Measurements from ENCODE around the gene MPZL2.

MPZL2 gene

DNA sequence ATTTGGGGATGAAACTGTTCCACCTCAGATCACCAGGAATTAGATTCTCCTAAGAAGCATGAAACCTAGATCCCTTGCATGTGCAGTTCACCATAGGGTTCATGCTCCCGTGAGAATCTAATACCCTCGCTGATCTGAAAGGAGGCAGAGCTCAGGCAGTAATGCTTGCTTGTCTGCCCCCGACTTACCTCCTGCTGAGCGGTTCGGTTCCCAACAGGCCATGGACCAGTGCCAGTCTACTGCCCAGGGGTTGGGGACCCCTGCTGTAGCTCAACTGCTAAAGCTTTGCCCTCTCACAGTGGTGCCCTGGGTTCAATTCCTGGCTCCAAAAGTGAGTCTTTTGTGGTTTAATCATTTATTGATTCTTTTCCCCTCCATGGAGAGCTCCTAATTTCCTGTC, 42.7 kb downstream of the MPZL2 start:
- no peak for DNase-seq (ENCODE audit: low read depth)
- TF ChIP-seq, protein P1, sequence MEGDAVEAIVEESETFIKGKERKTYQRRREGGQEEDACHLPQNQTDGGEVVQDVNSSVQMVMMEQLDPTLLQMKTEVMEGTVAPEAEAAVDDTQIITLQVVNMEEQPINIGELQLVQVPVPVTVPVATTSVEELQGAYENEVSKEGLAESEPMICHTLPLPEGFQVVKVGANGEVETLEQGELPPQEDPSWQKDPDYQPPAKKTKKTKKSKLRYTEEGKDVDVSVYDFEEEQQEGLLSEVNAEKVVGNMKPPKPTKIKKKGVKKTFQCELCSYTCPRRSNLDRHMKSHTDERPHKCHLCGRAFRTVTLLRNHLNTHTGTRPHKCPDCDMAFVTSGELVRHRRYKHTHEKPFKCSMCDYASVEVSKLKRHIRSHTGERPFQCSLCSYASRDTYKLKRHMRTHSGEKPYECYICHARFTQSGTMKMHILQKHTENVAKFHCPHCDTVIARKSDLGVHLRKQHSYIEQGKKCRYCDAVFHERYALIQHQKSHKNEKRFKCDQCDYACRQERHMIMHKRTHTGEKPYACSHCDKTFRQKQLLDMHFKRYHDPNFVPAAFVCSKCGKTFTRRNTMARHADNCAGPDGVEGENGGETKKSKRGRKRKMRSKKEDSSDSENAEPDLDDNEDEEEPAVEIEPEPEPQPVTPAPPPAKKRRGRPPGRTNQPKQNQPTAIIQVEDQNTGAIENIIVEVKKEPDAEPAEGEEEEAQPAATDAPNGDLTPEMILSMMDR (IDR thresholded peaks at IDR 0.05; ENCODE audit: low read depth, low read length), result no peak
- no peak for TF ChIP-seq MYC (IDR thresholded peaks at IDR 0.05; ENCODE audit: low read depth, low read length)
- TF ChIP-seq, protein P2, sequence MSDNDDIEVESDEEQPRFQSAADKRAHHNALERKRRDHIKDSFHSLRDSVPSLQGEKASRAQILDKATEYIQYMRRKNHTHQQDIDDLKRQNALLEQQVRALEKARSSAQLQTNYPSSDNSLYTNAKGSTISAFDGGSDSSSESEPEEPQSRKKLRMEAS (IDR thresholded peaks at IDR 0.05; ENCODE audit: low read depth, low read length), result no peak
- TF ChIP-seq POLR2A (IDR thresholded peaks at IDR 0.05; ENCODE audit: extremely low read depth, insufficient read length), result no peak

DNA sequence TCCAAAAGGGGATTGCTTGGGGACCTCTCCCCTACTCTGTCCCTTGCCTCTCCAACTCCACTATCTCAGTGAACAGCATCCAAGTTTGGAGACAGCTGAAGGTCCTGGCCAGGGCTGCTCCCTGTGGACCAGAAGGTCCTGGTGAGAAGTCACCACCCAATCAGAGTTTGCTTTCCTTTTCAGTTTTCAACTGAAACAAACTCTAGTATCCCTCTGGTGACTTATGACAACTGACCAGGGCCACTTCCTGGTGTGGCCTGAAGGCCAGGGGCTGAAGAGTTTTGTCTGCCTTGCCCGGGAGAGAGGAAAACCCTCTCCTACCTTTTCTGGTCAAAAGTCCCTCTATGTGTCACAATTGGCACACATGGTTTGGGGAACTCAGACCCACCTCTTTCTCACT, 44.4 kb downstream of the MPZL2 start:
- DNase-seq (ENCODE audit: low read depth), result no peak
- H3K4me3 ChIP-seq (ENCODE audit: low read depth, low read length), result no peak overlapping the region
- no peak for TF ChIP-seq MYC (IDR thresholded peaks at IDR 0.05; ENCODE audit: low read depth, low read length)
- TF ChIP-seq, protein P2 (IDR thresholded peaks at IDR 0.05; ENCODE audit: low read depth, low read length), result no peak
- TF ChIP-seq, protein P1 (IDR thresholded peaks at IDR 0.05; ENCODE audit: low read depth, low read length), result no peak
- no peak for TF ChIP-seq POLR2A (IDR thresholded peaks at IDR 0.05; ENCODE audit: extremely low read depth, insufficient read length)

More for the DNA sequence above, 42.7 kb downstream of the MPZL2 start:
- H3K4me3 ChIP-seq (ENCODE audit: low read depth, low read length), result no peak overlapping the region

DNA sequence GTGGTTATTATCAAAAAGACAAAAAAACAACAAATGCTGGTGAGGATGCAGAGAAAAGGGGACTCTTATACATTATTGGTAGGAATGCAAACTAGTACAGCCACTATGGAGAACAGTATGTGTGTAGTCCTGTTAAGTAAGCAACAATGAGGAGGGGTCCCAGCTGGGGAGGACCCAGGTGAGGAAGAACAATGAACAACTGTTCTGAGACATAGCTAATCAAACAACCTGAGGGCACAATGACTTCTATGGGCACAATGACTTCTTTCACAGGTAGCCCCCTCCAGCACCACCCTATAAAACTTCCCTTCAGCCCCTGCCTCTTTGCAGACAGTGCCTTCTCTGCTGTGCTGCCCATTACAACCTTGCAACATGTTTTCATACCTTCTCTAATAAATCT, 44.9 kb downstream of the MPZL2 start:
- no peak for DNase-seq (ENCODE audit: low read depth)
- H3K4me3 ChIP-seq (ENCODE audit: low read depth, low read length), result no peak overlapping the region
- TF ChIP-seq, protein P2 (IDR thresholded peaks at IDR 0.05; ENCODE audit: low read depth, low read length), result no peak
- TF ChIP-seq MYC (IDR thresholded peaks at IDR 0.05; ENCODE audit: low read depth, low read length), result no peak
- TF ChIP-seq, protein P1 (IDR thresholded peaks at IDR 0.05; ENCODE audit: low read depth, low read length), result no peak
- no peak for TF ChIP-seq POLR2A (IDR thresholded peaks at IDR 0.05; ENCODE audit: extremely low read depth, insufficient read length)

DNA sequence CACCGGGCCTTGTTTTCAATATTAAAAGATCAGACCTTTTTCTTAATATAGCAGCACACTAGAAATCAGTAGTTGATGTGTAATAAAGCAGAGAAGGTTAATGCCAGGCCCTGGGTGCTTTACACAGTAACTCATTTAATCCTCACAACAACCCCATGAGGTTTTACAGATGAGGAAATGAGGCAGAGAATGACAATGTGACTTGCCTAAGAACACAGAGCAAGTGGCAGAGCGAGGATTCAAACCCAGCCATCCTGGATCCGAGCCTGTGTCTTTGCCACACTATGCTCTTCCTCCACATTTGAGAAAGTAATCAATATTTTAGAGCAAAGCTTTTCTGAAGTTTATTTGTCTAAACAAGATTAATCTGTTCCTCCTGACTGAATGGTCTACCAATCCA, 46.5 kb downstream of the MPZL2 start:
- TF ChIP-seq, protein P1 (IDR thresholded peaks at IDR 0.05; ENCODE audit: low read depth, low read length), result no peak
- no peak for TF ChIP-seq MYC (IDR thresholded peaks at IDR 0.05; ENCODE audit: low read depth, low read length)
- TF ChIP-seq, protein P2 (IDR thresholded peaks at IDR 0.05; ENCODE audit: low read depth, low read length), result no peak
- no peak for TF ChIP-seq POLR2A (IDR thresholded peaks at IDR 0.05; ENCODE audit: extremely low read depth, insufficient read length)
- DNase-seq (ENCODE audit: low read depth), result peak; percentile 31
- H3K4me3 ChIP-seq (ENCODE audit: low read depth, low read length), result no peak overlapping the region

DNA sequence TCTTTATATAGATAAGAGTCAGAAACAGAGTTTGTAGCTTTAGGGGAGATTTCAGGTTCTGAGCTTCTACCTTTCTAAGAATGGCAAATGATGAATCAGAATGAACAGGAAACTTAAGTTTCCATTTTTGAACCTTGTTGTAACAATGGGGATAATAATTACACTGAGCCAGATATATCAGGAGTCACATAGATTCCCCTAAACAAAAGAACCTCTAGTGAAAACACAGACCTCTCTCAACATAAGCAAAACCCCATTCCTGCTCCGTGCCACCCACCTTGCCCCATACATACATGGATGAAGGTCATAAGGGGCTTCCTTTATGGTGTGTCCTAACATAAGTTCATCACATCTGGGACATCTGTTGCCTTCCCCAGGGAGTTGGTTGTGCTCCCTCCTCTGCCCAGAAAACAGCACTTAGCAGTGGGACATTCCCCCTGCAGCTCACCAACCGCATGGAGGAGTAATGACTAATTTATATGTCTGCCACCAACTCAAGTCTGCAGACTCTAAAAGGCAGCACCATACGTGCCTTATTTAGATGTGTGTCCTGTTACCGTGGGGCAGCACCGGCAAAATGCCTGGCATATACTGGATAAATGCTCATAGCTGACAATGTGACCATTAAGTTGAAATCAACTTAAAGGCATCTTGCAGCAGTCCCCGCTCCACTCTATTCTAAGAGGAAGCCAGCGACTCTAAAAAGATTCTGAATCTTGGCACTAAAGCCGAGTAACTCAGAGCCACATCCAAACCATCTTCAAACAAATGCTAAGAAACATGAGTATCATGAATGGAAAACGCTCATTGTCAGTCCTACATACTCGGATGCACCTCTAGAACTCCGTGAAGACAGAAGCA, 47.2 kb downstream of the MPZL2 start:
- DNase-seq (ENCODE audit: low read depth), result peak; percentile 87
- H3K4me3 ChIP-seq (ENCODE audit: low read depth, low read length), result no peak overlapping the region
- TF ChIP-seq, protein P2 (IDR thresholded peaks at IDR 0.05; ENCODE audit: low read depth, low read length), result no peak
- TF ChIP-seq, protein P1 (IDR thresholded peaks at IDR 0.05; ENCODE audit: low read depth, low read length), result no peak
- no peak for TF ChIP-seq MYC (IDR thresholded peaks at IDR 0.05; ENCODE audit: low read depth, low read length)
- TF ChIP-seq POLR2A (IDR thresholded peaks at IDR 0.05; ENCODE audit: extremely low read depth, insufficient read length), result no peak
